NCI-H1694 (cell line): ENCODE results near the gene FRMPD2.
"Not testable (repeated sequence)": the region's sequence is repeated elsewhere in the genome, so short reads cannot be mapped to it uniquely, and the experiment has no call there.

Experiments used
- DNase-seq: peaks from one replicate; lab custom pipeline; 2025; lab: John Stamatoyannopoulos, UW

FRMPD2 gene

DNA sequence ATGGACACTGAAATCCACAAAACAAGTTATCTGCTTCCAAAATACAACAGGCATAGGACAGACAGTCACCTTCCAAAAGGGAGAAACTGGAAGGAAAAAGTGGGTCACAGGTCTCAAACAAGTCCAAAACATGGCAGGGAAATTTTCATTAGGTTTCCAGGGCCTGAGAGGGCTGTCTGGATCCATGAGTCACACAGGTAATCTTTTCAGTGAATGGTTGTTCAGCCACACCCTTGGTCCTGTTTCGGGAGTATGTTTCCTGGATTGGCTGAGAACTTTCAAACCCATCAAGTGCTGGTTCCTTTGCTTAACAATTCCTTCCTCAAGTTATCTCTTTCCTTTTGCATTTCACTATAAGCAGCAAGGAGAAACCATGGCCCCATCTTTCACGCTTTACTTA, 145.5 kb downstream of the FRMPD2 start:
- DNase-seq, result not testable (repeated sequence)

DNA sequence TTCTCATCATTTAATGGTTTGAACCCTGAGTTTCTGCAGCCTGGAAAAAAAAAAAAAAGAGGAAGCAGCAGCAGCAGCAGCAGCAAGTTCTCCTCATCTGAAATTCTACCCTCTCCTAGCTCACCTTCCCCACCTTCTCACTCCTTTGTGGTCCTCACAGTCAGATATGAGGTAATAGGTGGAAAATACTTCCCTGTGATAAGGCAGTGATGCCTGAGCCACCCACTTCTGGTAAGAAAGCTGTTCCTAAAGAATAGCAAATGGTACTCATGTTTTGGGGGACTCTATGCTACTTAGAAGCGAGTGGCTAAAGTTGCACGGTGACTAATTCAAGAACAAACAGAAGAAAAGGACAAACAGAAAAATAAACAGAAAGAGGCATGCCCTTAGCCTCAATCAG, 148.2 kb downstream of the FRMPD2 start:
- not testable (repeated sequence) for DNase-seq

- DNase-seq, result not testable (repeated sequence)
Observed at GRCh38 chr10:48125631-48126030, 148.9 kb downstream of the FRMPD2 start.

GRCh38 chr10:48122618-48123017, 151.9 kb downstream of the FRMPD2 start:
- DNase-seq, result not testable (repeated sequence)

GRCh38 chr10:48110277-48110676, 164.2 kb downstream of the FRMPD2 start:
- DNase-seq, result not testable (repeated sequence)
